Measurements from ENCODE around the gene ABI3BP.
"Not testable (repeated sequence)": the region's sequence is repeated elsewhere in the genome, so short reads cannot be mapped to it uniquely, and the experiment has no call there.

Gene ABI3BP

GRCh38 chr3:101017017-101017416 is 23.8 kb upstream of the ABI3BP start:
- DNase-seq, result peak; percentile 14
- TF ChIP-seq, protein P1, sequence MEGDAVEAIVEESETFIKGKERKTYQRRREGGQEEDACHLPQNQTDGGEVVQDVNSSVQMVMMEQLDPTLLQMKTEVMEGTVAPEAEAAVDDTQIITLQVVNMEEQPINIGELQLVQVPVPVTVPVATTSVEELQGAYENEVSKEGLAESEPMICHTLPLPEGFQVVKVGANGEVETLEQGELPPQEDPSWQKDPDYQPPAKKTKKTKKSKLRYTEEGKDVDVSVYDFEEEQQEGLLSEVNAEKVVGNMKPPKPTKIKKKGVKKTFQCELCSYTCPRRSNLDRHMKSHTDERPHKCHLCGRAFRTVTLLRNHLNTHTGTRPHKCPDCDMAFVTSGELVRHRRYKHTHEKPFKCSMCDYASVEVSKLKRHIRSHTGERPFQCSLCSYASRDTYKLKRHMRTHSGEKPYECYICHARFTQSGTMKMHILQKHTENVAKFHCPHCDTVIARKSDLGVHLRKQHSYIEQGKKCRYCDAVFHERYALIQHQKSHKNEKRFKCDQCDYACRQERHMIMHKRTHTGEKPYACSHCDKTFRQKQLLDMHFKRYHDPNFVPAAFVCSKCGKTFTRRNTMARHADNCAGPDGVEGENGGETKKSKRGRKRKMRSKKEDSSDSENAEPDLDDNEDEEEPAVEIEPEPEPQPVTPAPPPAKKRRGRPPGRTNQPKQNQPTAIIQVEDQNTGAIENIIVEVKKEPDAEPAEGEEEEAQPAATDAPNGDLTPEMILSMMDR (IDR thresholded peaks at IDR 0.05; ENCODE audit: low read depth, low read length, missing control alignments), result no peak
- Histone ChIP-seq H3K36me3 (replicated peaks) (no peaks in the 10 kb centered on the region), H3K4me3 (ENCODE audit: low read depth, low read length) (no peak overlapping the region), H3K27me3 (replicated peaks) (no peaks in the 10 kb centered on the region), H3K27ac (peak overlapping the region; percentile 3)
- in situ Hi-C loops (cut with HindIII; ENCODE audit: low pct_ligation_motif_present, low sequenced_read_pairs), result no loop called here

- H3K36me3 ChIP-seq (replicated peaks); H3K27ac ChIP-seq; in situ Hi-C loops (cut with HindIII; ENCODE audit: low pct_ligation_motif_present, low sequenced_read_pairs); H3K4me3 ChIP-seq (ENCODE audit: low read depth, low read length); H3K27me3 ChIP-seq (replicated peaks); DNase-seq: not testable (repeated sequence)
Observed at GRCh38 chr3:101012312-101012711, 19.1 kb upstream of the ABI3BP start.

DNA sequence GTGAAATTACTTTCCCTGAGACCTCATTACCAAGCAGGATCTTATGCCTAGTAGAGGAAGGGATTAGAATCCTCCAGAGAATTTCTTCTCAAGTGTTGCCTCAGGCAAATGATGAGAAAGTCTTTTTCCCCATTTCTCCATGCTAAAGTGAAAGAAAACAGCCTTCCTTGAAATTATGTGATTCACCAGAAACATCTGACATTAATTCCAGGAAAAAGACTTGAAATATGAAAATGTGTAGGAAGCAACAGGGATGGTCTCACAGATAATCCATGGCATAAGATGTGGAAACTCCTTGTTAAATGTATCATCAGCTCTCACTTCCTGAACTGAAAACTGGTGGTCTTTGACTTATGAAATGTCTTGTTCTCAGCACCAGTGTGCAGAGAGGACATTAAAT is 17.9 kb upstream of the ABI3BP start:
- no peak for DNase-seq
- H3K36me3 ChIP-seq (replicated peaks), result no peaks in the 10 kb centered on the region
- H3K27ac ChIP-seq, result no peak overlapping the region
- no peak overlapping the region for H3K4me3 ChIP-seq (ENCODE audit: low read depth, low read length)
- no peaks in the 10 kb centered on the region for H3K27me3 ChIP-seq (replicated peaks)
- TF ChIP-seq, protein P1 (IDR thresholded peaks at IDR 0.05; ENCODE audit: low read depth, low read length, missing control alignments), result no peak
- in situ Hi-C loops (cut with HindIII; ENCODE audit: low pct_ligation_motif_present, low sequenced_read_pairs), result no loop called here

DNA sequence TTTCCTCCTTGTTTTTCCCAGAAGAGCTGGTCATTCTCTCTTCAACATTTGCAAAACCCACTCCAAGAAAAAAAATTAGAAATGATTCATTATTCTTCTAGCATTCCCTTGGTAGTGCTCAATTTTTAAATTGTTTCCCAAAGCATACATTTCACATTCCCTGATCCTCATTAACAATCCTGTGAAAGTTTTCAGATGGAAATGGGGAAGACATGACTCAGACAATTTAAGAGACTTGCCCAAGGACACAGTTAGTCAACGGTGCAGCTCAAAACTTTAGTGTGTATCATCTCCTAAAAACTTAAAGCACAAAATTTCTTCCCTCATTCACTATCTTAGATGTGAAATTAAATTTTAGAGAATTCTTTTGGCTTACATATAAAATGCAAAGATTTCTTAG is 17.1 kb upstream of the ABI3BP start:
- in situ Hi-C loops (cut with HindIII; ENCODE audit: low pct_ligation_motif_present, low sequenced_read_pairs), result no loop called here
- no peak overlapping the region for H3K4me3 ChIP-seq (ENCODE audit: low read depth, low read length)
- no peak for DNase-seq
- H3K27me3 ChIP-seq (replicated peaks), result no peaks in the 10 kb centered on the region
- TF ChIP-seq, protein P1 (IDR thresholded peaks at IDR 0.05; ENCODE audit: low read depth, low read length, missing control alignments), result no peak
- peak overlapping the region; percentile 25 for H3K27ac ChIP-seq
- H3K36me3 ChIP-seq (replicated peaks), result no peaks in the 10 kb centered on the region

DNA sequence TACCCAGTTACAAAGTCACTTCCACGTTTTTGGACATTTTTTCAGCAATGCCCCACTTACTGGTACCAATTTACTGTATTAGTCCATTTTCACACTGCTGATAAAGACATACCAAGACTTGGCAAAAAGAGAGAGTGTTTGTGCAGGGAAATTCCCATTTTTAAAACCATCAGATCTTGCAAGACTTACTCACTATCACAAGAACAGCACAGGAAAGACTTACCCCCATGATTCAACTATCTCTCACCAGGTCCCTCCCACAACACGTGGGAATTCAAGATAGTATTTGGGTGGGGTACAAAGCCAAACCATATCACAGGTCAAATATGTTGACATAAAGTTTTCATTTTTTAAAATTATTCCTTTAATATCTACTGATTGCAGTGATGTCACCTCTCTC is 16.2 kb upstream of the ABI3BP start:
- in situ Hi-C loops (cut with HindIII; ENCODE audit: low pct_ligation_motif_present, low sequenced_read_pairs), result no loop called here
- H3K36me3 ChIP-seq (replicated peaks), result no peaks in the 10 kb centered on the region
- DNase-seq, result peak; percentile 11
- H3K27ac ChIP-seq, result no peak overlapping the region
- H3K27me3 ChIP-seq (replicated peaks), result no peaks in the 10 kb centered on the region
- TF ChIP-seq, protein P1 (IDR thresholded peaks at IDR 0.05; ENCODE audit: low read depth, low read length, missing control alignments), result no peak
- H3K4me3 ChIP-seq (ENCODE audit: low read depth, low read length), result no peak overlapping the region

DNA sequence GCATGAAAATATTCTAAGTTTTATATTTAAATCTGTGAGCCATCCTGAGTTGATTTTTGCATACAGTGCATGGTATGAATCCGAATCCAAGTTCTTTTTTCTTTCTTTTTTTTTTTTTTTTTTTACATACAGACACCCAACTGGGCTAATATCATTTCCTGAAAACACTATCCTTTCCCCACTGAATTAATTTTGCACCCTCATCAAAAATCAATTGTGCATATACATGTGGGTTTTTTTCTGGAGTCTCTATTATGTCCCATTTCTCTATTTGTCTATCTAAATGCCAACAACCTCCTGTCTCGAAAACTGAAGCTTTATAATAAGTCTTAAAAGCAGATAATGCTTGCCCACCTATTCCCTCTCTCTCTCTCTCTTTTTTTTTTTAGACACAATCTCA is 5.9 kb upstream of the ABI3BP start:
- TF ChIP-seq, protein P1 (IDR thresholded peaks at IDR 0.05; ENCODE audit: low read depth, low read length, missing control alignments), result no peak
- in situ Hi-C loops (cut with HindIII; ENCODE audit: low pct_ligation_motif_present, low sequenced_read_pairs), result no loop called here
- H3K36me3 ChIP-seq (replicated peaks), result no peaks in the 10 kb centered on the region
- no peaks in the 10 kb centered on the region for H3K27me3 ChIP-seq (replicated peaks)
- no peak overlapping the region for H3K27ac ChIP-seq
- H3K4me3 ChIP-seq (ENCODE audit: low read depth, low read length), result no peak overlapping the region
- DNase-seq, result no peak
